Fibroblast of skin of right quadriceps (primary cell): Measurements from ENCODE around the gene FTSJ1.
A peak's percentile ranks its signal among the peaks of the same experiment; 100 is the strongest.
"Not testable (repeated sequence)": the region's sequence is repeated elsewhere in the genome, so short reads cannot be mapped to it uniquely, and the experiment has no call there.

ENCODE experiments used
- DNase-seq: peaks from one replicate; pipeline ENCODE4 v3.0.0-alpha.2; 2013

Gene FTSJ1

DNA sequence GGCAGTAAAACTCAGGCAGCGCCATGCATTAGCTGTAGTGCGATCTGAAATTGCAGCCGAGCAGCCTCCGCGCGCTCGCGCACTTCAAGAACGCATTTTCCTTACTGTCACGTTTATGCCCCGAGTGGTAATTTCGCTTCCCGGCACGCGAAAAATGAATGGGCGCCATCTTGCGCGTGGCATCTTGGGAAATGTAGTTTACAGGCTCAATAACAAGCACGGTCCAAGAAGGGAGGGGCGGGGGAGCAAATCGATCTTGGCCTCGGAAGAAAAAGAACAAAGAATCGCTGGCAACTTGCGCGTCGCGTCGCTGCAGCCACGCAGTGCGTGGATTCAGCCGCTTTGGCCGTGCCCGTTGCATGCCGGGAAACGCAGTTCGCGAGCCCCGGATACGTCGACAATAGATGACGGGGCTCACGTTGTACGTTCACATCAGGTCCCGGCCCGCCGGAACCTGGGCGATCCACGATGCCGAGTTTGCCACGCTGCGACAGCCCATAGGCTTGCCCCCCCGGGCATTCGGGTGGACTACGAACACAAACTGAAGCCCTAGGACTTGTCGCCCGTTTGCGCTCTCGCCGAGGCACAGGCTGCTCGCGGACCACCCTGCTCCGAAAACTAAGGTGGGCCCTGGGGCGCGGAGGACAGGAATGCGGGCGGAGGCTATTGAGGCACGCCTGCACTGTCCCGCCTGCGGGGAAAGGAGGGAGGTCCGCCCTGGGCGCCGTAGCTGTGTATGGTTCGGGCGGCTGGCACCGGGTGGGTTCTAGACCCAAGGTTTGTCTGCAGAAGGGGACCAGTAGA lies at the start of gene FTSJ1:
FTSJ1 (plus strand) TSS at position 426 of the 804 bp plus-strand sequence. CDS start 1,849 bp downstream, outside the sequence.
- peak; percentile 91 for DNase-seq

- DNase-seq = not testable (repeated sequence)
Observed at GRCh38 chrX:48427027-48427716, 48.8 kb upstream of the FTSJ1 start.

GRCh38 chrX:48429606-48430005 lies 46.4 kb upstream of the FTSJ1 start:
- not testable (repeated sequence) for DNase-seq

DNA sequence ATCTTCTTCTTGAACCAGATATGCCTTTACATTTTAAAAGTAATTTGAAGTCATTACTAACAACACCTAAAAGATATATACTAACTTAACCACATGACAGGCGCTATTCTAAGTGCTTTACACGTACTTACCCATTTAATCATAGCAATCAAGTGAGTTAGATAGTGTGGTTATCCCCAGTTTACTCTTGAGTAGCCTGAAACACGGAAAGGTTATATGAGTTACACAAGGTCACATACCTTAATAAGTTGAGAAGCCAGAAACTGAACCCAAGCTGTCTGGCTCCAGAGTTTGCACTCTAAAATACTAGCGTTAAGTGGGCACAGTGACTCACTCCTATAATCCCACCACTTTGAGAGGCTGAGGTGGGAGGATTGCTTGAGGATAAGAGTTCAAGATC lies 45.8 kb upstream of the FTSJ1 start:
- DNase-seq = not testable (repeated sequence)

DNA sequence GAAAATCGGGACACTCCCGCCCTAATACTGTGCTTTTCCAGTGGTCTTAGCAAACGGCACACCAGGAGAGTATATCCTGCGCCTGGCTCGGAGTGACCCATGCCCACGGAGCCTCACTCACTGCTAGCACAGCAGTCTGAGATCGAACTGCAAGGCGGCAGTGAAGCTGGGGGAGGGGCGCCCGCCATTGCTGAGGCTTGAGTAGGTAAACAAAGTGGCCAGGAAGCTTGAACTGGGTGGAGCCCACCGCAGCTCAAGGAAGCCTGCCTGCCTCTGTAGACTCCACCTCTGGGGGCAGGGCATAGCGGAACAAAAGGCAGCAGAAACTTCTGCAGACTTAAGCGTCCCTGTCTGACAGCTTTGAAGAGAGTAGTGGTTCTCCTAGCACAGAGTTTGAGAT lies 42.3 kb upstream of the FTSJ1 start:
- not testable (repeated sequence) for DNase-seq

- not testable (repeated sequence) for DNase-seq
Observed at GRCh38 chrX:48447201-48447600, 28.8 kb upstream of the FTSJ1 start.

GRCh38 chrX:48450076-48450475 lies 25.9 kb upstream of the FTSJ1 start:
- no peak for DNase-seq

DNA sequence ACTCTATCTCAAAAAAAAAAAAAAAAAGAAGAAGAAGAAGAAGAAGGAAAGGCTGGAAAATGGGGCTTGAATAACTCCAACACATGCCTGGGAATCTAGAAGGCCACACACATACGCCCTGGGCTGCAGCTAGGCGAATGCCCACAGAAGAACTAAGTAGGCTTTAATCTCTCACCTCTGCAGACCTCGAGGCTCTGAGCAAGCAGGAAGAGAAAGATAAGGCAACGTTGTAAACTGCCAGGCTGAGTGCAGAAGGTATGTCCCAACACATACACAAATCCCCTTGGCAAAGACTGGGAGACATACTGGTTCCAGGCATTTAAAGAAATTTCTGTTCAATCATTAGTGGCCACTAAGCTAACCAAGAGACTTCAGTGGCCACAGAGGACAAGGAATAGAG lies 24.3 kb upstream of the FTSJ1 start:
- no peak for DNase-seq

- no peak for DNase-seq
Observed at GRCh38 chrX:48456628-48457331, 19.2 kb upstream of the FTSJ1 start.

DNA sequence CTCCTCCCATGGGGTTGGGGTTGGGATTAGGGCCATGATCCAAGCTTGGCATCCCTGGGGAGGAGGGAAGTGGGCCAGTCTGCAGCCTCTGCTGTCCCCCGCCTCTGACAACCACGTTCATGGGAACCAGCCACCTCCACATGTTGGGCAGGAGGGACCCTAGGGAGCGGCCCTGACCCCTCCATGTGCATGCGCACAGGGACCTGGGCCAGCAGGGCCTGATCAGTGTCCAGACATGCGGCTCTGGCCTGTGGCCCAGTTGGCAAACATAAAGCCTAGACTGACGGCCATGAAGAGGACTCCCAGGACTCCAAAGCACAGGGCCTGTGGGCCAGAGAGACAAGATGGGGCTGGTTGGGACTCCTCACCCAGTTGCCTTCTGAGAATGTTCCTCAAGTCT lies 17.3 kb upstream of the FTSJ1 start:
- DNase-seq = no peak

- DNase-seq = no peak
Observed at GRCh38 chrX:48459483-48459882, 16.5 kb upstream of the FTSJ1 start.

GRCh38 chrX:48460031-48460430 lies 16.0 kb upstream of the FTSJ1 start:
- no peak for DNase-seq

DNA sequence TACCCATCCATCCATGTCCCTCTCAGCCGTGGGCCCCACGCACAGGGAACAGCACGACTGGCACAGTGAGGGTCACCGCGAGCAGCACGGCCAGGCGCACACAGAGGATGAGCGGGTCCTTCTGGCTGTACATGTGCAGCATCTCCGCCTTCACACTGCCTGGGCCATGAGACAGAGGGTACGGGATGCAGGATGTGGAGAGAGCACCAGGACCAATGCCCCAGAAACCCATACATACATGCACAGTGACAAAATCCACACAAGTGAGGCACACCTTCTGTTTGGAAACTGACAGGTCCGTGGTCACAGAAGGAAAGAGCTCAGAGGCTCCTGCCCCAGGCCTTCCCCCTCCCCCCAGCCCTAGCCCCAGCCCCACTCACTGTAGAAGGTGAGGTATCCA lies 15.4 kb upstream of the FTSJ1 start:
- no peak for DNase-seq

DNA sequence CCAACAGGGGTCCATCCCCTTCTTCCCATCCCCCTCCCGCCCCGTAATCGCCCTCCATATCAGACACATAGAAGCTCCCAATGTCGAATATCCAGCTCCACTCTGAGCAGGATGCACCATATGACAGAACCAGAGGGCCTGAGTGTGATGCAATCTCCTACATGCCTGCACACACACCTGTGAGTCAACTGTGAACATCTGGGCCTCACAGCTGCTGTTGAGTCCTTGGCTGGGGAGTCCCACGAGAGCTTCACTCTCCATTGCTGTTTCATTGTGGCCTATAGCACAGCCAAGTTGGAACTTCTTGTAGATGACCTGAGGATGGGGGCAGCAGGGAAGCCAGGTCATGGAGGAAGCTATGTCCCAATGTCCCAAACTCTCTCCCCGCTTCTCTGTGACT lies 14.2 kb upstream of the FTSJ1 start:
- DNase-seq = no peak

DNA sequence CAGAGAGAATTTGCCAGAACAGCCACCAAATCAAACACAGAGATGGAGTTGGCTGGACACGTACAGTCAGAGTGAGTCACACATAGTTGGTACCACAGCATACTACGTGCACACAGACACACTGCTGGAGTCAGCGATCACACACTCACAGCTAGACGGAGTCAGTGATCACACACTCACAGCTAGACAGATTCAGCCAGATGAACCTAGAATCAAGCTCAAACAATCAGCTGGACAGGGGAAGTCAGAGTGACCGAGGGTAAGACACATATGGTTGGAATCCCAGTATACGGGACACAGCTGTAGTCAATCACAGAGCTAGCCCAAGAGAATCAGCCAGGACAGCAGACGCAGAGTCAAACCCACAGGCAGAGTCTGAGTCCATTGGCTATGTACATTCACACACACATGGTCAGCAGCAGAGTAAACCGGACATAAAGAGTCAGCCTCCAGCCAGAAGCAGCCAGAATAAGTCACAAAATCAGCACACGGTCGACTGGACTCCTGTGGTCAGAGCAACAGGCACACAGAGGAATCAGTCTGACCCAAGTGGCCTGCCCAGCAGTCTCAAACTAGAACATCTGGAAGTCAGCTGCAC lies 10.6 kb upstream of the FTSJ1 start:
- DNase-seq = peak; percentile 93

GRCh38 chrX:48466696-48467095 lies 9.3 kb upstream of the FTSJ1 start:
- no peak for DNase-seq

GRCh38 chrX:48467281-48467761 lies 8.7 kb upstream of the FTSJ1 start:
- DNase-seq = no peak

- DNase-seq = peak; percentile 7
Observed at GRCh38 chrX:48468247-48468671, 7.7 kb upstream of the FTSJ1 start.

GRCh38 chrX:48468693-48469691 lies 7.0 kb upstream of the FTSJ1 start:
- DNase-seq = peak; percentile 10

DNA sequence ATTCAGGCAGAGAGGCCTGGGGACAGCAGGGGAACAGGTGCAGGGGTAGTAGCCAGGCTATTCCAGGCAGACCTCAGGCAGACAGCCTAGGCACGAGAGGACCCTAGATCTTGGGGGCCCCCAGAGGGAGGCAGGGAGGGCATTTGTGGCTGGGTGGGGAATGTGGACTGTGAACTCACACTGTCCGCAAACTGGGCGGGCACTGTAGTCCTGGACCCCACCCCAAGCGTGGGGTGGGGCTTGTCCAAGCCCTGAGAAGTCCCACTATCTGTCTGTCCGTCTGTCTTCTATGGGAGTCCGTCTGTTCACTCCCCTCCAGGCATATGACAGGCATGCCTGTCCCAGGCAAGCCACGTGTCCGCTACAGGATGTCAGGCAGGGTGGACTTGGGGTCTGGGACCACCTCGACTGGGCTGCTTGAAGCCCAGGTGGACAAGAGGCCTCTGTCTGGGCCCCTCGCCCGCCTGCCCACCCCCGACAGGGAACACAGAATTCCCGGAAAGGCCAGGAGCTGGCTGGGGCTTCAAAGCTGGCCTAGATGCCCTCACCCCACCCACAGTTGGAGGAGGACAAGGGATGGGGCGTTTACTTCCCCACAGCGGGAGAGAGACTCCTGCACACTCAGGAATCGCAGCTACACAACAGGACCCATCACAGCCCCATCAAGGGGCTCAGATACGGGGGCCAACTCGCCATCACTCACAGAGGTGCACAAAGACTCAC lies 5.7 kb upstream of the FTSJ1 start, which contains the start of gene SLC38A5:
SLC38A5 (minus strand) TSS at position 151 of the 723 bp plus-strand sequence. CDS start 2,336 bp downstream, outside the sequence.
- no peak for DNase-seq

DNA sequence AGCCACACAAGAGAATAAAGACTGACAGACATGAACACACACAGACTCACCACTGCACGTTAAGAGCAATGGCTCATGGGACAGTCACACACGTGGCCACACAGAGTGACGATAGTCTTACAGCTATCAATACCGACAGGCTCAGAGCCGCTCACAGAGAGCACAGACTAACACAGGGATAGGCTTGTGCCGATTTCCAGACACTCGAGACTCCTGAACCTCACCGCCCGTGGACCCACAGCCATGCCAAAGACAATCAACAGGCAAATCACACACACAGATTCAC lies 5.2 kb upstream of the FTSJ1 start:
- no peak for DNase-seq
